IPS-20b (cell line): ENCODE data around the gene ADSL.
A peak's percentile ranks its signal among the peaks of the same experiment; 100 is the strongest.

Experiments
- H3K27ac ChIP-seq: one replicate; pipeline ENCODE4 v1.5.1; 2013; ENCODE audit warnings: low read length
- H3K27me3 ChIP-seq: 2 replicates; pipeline ENCODE4 v1.6.1; 2013; ENCODE audit warnings: mild to moderate bottlenecking, low read length, inconsistent platforms; ENCODE audit not compliant: insufficient read depth
- H3K36me3 ChIP-seq: 2 replicates; pipeline ENCODE4 v1.6.1; 2013; ENCODE audit warnings: low read depth, mild to moderate bottlenecking, inconsistent platforms, low read length, moderate library complexity; ENCODE audit not compliant: insufficient read depth
- H3K4me1 ChIP-seq: 2 replicates; pipeline ENCODE4 v1.6.1; 2013; ENCODE audit warnings: mild to moderate bottlenecking, control low read depth, inconsistent platforms, low read length, moderate library complexity; ENCODE audit not compliant: insufficient read depth
- H3K4me3 ChIP-seq: 2 replicates; pipeline ENCODE4 v1.5.1; 2013; ENCODE audit warnings: mild to moderate bottlenecking, low read length, inconsistent platforms
- H3K9ac ChIP-seq: 2 replicates; pipeline ENCODE4 v1.6.1; 2013; ENCODE audit warnings: low read depth, mild to moderate bottlenecking, inconsistent platforms, low read length, moderate library complexity
- H3K9me3 ChIP-seq: 2 replicates; pipeline ENCODE4 v1.6.1; 2013; ENCODE audit warnings: mild to moderate bottlenecking, low read depth, low read length, inconsistent platforms; ENCODE audit not compliant: insufficient read depth

Gene ADSL

DNA sequence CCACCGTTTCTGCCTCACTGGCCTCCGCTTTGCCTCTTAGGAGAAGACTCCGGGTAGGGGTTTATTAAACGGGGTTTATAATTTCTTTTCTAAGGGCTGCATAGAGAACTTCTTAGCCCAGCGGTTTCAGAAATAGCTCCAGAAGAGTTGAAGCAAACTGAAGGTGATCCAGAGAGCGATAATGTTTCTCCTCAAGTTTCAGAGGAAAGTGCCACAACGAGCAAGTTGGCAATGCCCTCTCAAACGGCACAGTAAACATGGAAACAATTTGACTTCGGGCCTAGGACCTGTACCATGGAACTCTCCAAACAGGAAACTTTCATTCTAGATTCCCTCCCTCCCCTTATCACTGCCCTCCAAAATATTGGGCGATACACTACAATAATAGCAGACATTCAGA lies 1.0 kb downstream of the ADSL start:
- peaks cover 7% of the 10 kb centered on the region for H3K4me1 ChIP-seq
- no peaks in the 10 kb centered on the region for H3K27me3 ChIP-seq
- peak overlapping the region; percentile 97 for H3K4me3 ChIP-seq
- peaks cover 41% of the 10 kb centered on the region for H3K36me3 ChIP-seq
- peak overlapping the region; percentile 94 for H3K9ac ChIP-seq
- no peaks in the 10 kb centered on the region for H3K9me3 ChIP-seq
- H3K27ac ChIP-seq: peak overlapping the region; percentile 40

DNA sequence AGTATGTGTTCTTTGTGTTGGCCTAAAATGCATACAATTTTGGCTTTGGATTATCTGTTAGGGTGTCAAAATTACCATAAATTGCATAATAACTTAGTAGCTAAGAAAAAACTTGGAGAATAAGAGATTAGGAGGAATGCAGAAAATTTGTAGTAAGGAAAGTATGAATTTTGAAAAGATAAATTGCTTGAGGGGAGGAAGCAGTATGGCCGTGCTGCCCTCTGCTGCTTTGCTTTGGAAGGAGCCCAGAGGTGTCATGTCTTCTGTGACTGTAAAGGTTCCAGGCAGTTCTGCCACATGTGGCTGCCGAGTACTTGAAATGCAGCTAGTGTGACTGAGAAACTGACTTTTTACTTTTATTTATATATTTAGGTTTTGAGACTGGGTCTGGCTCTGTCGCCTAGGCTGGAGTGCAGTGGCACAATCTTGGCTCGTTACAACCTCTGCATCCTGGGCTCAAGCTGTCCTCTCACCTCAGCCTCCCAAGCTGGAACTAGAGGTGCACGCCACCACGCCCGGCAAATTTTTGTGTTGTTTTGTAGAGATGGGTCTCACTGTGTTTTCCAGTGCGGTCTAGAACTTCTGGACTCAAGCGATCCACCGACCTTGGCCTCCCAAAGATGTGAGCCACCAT lies 1.8 kb downstream of the ADSL start:
- Histone ChIP-seq H3K27me3 (no peaks in the 10 kb centered on the region), H3K4me1 (peaks cover 7% of the 10 kb centered on the region), H3K4me3 (peak overlapping the region; percentile 97), H3K36me3 (peaks cover 50% of the 10 kb centered on the region), H3K9ac (peak overlapping the region; percentile 94; the same call in 1 of the 2 replicates), H3K9me3 (no peaks in the 10 kb centered on the region), H3K27ac (no peak overlapping the region)

DNA sequence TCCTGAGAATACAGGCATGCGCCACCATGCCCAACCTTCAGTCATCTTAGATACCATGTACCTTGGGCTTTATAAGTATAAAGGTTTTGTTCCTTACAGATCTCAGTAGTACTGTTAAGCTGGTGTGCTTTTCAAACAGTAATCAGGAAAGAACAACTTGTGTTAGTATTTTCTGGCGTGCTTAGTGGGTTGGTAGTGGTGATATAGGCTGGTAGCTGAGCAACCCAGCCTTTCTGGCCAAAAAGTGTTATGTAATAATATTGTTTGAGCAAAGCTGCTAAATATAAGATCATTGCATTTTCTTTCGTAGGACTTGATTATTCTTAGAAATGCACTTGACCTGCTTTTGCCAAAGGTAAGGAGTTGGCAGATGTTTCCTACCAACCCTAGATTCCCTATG lies 6.5 kb downstream of the ADSL start:
- peaks cover 90% of the 10 kb centered on the region for H3K36me3 ChIP-seq
- H3K27ac ChIP-seq: no peak overlapping the region

DNA sequence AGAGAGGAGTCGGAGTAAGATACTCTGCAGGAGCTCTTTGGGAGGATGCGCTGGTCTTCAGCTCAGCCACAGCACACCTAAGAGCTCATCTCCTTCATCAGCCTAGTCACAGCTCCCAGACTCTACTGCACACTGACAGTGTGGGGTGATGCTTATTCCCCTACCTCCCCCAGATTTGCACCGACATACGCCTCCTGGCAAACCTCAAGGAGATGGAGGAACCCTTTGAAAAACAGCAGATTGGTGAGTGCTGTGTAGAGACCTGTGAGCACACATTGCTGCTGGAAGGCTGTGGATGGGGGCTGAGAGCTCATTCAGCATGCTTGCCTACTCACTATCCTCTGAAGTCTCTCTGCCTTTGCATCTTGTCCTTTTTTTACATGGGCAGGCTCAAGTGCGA lies 14.8 kb downstream of the ADSL start:
- Histone ChIP-seq H3K9ac (no peak overlapping the region), H3K4me3 (no peak overlapping the region), H3K4me1 (no peaks in the 10 kb centered on the region), H3K36me3 (peaks cover 98% of the 10 kb centered on the region), H3K9me3 (no peaks in the 10 kb centered on the region), H3K27me3 (no peaks in the 10 kb centered on the region), H3K27ac (no peak overlapping the region)

More for the DNA sequence above, 6.5 kb downstream of the ADSL start:
- H3K9me3 ChIP-seq: no peaks in the 10 kb centered on the region
- no peak overlapping the region for H3K9ac ChIP-seq
- H3K27me3 ChIP-seq: no peaks in the 10 kb centered on the region
- H3K4me3 ChIP-seq: no peak overlapping the region
- peaks cover 2% of the 10 kb centered on the region for H3K4me1 ChIP-seq

DNA sequence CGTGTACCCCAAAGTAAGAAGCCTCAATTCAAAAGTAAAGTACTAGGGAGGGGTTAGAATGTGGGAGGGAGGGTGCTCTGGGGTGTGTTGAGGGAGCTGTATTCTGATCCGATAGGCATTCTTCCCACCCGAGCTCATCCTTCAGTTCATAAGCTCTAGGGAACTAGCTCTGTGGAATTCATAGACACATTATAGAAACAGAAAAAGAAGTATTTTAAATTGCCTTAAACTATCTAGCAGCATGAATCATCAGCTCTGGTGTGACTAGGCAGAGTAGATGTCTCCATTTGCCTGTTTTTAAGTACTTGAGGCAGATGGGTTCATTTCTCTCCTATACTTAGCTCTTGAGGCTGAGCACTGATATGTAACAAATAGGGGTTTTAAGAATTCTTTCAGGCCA lies 16.8 kb downstream of the ADSL start:
- Histone ChIP-seq H3K4me3 (no peak overlapping the region), H3K27me3 (no peaks in the 10 kb centered on the region), H3K9me3 (no peaks in the 10 kb centered on the region), H3K36me3 (peaks cover 100% of the 10 kb centered on the region), H3K4me1 (no peaks in the 10 kb centered on the region), H3K9ac (no peak overlapping the region), H3K27ac (no peak overlapping the region)

DNA sequence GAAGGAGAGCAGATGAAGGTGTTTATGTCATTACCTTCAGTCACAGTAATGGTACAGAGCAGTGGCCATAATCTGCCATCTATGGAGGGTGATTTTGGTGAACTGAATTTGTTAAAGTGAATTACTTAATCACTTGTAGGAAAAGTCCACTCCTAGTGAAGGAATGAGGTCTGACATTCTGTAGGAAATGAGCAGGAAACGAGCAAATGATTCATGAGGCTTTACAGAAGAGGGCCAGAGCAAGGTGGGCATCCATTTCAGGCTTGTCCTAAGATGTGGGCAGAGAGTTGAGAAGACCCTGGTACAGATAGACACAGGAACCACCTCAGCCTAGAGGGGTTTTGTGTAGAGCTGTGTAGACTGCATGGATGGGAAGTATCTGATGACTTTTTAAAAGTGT lies 18.1 kb downstream of the ADSL start:
- Histone ChIP-seq H3K27ac (no peak overlapping the region), H3K9ac (no peak overlapping the region), H3K36me3 (peaks cover 97% of the 10 kb centered on the region), H3K4me1 (no peaks in the 10 kb centered on the region), H3K9me3 (no peaks in the 10 kb centered on the region), H3K4me3 (no peak overlapping the region), H3K27me3 (no peaks in the 10 kb centered on the region)

DNA sequence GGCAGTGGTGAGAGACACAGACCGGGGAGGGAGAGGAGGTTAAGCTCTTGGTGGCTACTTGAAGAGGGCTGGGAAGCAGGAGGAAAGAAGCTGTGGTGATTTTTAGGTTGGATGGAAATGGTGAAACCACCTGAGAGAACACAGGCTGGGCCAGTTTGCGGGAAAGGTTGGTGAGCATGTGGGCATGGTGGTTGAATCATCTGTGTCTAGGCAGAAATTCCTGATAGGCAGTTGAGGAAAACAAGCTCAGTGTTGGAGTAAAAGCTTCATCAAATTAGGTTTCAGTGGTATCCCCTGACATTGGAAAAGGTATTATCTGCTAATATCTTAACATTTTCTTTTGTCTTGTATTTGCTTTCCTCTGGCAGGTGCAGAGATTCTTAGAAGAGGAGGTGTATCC lies 19.8 kb downstream of the ADSL start:
- Histone ChIP-seq H3K4me1 (no peaks in the 10 kb centered on the region), H3K9me3 (no peaks in the 10 kb centered on the region), H3K27me3 (no peaks in the 10 kb centered on the region), H3K4me3 (no peak overlapping the region), H3K27ac (no peak overlapping the region), H3K36me3 (peaks cover 80% of the 10 kb centered on the region), H3K9ac (no peak overlapping the region)

DNA sequence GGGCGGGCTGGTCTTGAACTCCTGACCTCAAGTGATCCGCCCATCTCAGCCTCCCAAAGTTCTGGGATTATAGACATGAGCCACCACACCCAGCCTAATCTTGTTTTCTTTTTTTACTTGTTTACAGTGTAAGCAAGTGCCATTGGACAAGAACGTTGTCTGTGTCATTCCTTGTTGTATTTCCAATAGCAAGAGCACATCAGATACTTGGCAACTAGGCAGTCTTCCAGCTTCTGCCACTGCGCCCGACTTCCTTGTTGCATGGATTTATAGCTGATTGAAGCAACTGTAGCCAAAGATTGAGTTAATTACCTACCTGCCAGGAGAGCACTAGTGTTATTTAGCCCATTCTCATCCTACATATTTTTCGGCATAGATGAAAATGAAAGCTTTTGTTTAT lies 21.0 kb downstream of the ADSL start:
- Histone ChIP-seq H3K27ac (no peak overlapping the region), H3K4me1 (no peaks in the 10 kb centered on the region), H3K9me3 (no peaks in the 10 kb centered on the region), H3K9ac (no peak overlapping the region), H3K27me3 (no peaks in the 10 kb centered on the region), H3K4me3 (no peak overlapping the region), H3K36me3 (peaks cover 68% of the 10 kb centered on the region)

DNA sequence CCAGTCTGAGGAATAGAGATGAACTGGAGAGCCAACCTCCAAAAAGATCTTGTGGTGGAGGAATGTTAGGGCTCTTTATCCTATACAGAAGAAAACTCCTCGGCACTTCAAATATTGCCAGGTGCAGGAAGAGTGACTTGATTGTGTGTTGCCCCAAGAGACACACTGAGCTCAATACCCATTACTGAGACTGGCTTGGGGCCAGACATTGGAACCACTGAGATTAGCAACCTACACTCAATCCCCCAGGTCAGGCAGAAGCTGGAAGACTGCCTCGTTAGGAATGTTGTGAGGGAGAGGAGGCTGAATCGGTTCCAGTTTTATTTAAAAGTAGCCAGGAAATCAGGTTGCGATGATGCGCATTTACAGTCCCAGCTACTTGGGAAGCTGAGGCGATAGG lies 21.7 kb downstream of the ADSL start:
- H3K27ac ChIP-seq: no peak overlapping the region
- H3K27me3 ChIP-seq: no peaks in the 10 kb centered on the region
- H3K9ac ChIP-seq: no peak overlapping the region
- no peaks in the 10 kb centered on the region for H3K4me1 ChIP-seq
- H3K9me3 ChIP-seq: no peaks in the 10 kb centered on the region
- no peak overlapping the region for H3K4me3 ChIP-seq
- peaks cover 66% of the 10 kb centered on the region for H3K36me3 ChIP-seq

DNA sequence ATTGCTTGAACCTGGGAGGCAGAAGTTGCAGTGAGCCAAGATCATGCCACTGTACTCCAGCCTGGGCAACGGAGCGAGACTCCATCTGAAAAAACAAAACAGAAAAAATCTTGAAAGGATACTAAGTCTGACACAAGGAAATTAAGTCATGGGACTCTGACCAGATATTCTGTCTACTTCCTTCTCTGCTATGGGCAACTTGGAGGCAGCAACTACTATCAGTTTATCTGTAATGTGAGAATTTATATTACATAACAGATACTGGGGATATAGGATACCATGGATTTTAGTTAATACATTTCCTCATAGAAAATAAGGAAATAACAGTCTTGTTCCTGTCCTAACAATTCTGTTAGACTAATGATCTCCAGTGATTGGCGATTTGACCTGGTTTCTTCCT lies 22.5 kb downstream of the ADSL start:
- Histone ChIP-seq H3K9ac (no peak overlapping the region), H3K27ac (no peak overlapping the region), H3K9me3 (no peaks in the 10 kb centered on the region), H3K4me1 (no peaks in the 10 kb centered on the region), H3K27me3 (no peaks in the 10 kb centered on the region), H3K36me3 (peaks cover 63% of the 10 kb centered on the region), H3K4me3 (no peak overlapping the region)

DNA sequence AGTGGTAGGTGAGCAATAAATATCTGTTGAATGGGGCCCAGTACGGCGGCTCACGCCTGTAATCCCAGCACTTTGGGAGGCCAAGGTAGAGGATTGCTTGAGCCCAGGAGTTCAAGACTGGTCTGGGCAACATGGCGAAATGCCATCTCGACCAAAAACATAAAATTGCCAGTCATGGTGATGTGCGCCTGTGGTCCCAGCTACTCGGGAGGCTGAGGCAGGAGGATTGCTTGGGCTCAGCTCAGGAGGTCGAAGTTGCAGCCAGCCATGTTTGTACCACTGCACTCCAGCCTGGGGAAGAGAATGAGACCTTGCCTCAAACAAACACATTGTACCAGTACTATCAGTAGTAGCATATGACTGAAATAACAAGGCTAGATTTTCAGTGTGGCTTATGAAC lies 28.3 kb downstream of the ADSL start:
- H3K9me3 ChIP-seq: no peaks in the 10 kb centered on the region
- H3K36me3 ChIP-seq: peaks cover 10% of the 10 kb centered on the region; the same call in 1 of the 2 replicates
- no peak overlapping the region for H3K4me3 ChIP-seq
- H3K27ac ChIP-seq: no peak overlapping the region
- no peaks in the 10 kb centered on the region for H3K4me1 ChIP-seq
- no peaks in the 10 kb centered on the region for H3K27me3 ChIP-seq
- H3K9ac ChIP-seq: no peak overlapping the region

DNA sequence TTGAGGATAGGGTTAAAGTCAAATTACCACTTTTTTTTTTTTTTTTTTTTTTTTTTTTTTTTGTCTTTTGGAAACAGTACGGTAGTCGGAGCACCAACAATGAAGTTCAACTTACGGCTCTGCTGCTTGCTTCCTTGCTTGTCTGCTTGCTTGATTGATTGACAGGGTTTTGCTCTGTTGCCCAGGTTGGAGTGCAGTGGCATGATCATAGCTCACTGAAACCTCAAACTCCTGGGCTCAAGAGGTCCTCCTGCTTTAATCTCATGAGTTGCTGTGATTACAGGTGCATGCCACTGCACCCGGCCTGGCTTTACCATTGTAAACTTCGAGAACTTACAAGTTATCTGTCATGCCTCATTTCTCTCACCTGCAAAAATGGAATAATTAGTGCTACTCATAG lies 29.8 kb downstream of the ADSL start:
- H3K4me1 ChIP-seq: no peaks in the 10 kb centered on the region
- peaks cover 10% of the 10 kb centered on the region; the same call in 1 of the 2 replicates for H3K36me3 ChIP-seq
- H3K27me3 ChIP-seq: no peaks in the 10 kb centered on the region
- no peak overlapping the region for H3K27ac ChIP-seq
- no peaks in the 10 kb centered on the region for H3K9me3 ChIP-seq
- no peak overlapping the region for H3K4me3 ChIP-seq
- H3K9ac ChIP-seq: no peak overlapping the region
